ENCODE measurements around the gene ITPR3. TPM values are rescaled to one million over a fixed set of nuclear protein-coding genes. Genes with fewer than 3 reads are reported as not detected.

The ITPR3 gene
- total and polyA plus RNA-seq, 2 of the 13 experiments (the other 11 are each of a cell fraction or from before 2014, with no cell fraction given) = 3.8 to 21.4 TPM

DNA sequence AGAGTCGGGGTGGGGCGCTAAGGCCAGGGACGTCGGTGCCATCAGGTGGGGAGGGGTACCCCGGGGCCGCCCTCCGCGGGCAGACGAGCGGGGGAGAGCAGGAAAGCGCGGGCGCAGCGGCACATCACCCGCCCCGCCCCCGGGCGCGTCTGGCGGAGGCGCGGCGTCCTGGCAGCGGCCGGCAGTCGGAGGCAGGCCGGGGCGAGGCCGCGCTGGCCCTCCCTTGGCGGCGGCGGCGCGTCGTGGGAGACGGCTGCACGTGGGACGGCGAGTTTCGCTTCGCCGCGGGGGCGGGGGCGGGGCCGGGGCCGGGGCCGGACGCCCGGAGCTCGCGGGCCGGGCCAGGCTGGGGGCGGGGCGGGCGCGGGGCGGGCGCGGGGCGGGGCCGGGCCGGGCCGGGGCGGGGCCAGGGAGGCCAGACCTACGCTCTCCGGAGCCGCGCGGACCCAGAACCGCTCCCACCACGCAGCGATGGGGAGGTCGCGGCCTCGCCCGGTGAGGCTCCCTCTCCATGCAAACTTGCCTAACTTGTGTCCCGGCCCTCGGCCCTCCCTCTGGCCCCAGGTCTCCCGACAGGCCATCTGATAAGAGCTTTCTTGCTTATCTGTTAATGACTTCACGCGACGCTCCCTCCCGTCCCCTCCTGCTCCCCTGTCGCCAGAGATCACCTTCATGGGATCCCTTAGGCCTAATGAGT is 12.5 kb downstream of the ITPR3 start (continued):
- TF ChIP-seq HMGXB4 (CRISPR knock-in tag; IDR thresholded peaks at IDR 0.05; ENCODE audit: borderline replicate concordance in 1 of 2, low read depth in 1 of 2) = no peak
- no peak for TF ChIP-seq ZNF230 (CRISPR knock-in tag; IDR thresholded peaks at IDR 0.05)
- no peak for TF ChIP-seq ZNF503 (CRISPR knock-in tag; IDR thresholded peaks at IDR 0.05)
- TF ChIP-seq HNRNPUL1 (IDR thresholded peaks at IDR 0.05; ENCODE audit: low read depth, low read length) = no peak
- TF ChIP-seq TCF12 (IDR thresholded peaks at IDR 0.05) = no peak
- TF ChIP-seq TCF12 (CRISPR knock-in tag; IDR thresholded peaks at IDR 0.05) = no peak
- TF ChIP-seq SALL1 (CRISPR knock-in tag; IDR thresholded peaks at IDR 0.05) = 0 out of 2 replicates have a peak, but pooled peaks have one; percentile 11
- TF ChIP-seq TAF15 (IDR thresholded peaks at IDR 0.05; ENCODE audit: low read depth, low read length, poor library complexity, severe bottlenecking) = no peak
- no peak for TF ChIP-seq KLF16 (CRISPR knock-in tag; IDR thresholded peaks at IDR 0.05)
- TF ChIP-seq HNRNPL (IDR thresholded peaks at IDR 0.05; ENCODE audit: low read depth, low read length) = no peak
- TF ChIP-seq ZFY (CRISPR knock-in tag; IDR thresholded peaks at IDR 0.05) = no peak; the same call in 1 of the 2 replicates
- no peak for TF ChIP-seq REPIN1 (CRISPR knock-in tag; IDR thresholded peaks at IDR 0.05; ENCODE audit: borderline replicate concordance, low read depth)
- TF ChIP-seq SP1 (IDR thresholded peaks at IDR 0.05) = no peak
- peak; percentile 42; the same call in 1 of the 2 replicates for TF ChIP-seq SP1 (CRISPR knock-in tag; IDR thresholded peaks at IDR 0.05)
- TF ChIP-seq RBM22 (optimal IDR thresholded peaks at IDR 0.05; ENCODE audit: low read length) = no peak
- TF ChIP-seq ZNF614 (CRISPR knock-in tag; IDR thresholded peaks at IDR 0.05; ENCODE audit: borderline replicate concordance) = no peak
- no peak for TF ChIP-seq MXD4 (CRISPR knock-in tag; IDR thresholded peaks at IDR 0.05)
- TF ChIP-seq RAD51 (IDR thresholded peaks at IDR 0.05; ENCODE audit: borderline replicate concordance) = no peak
- TF ChIP-seq SPEN (CRISPR knock-in tag; IDR thresholded peaks at IDR 0.05; ENCODE audit: low read depth) = 0 out of 2 replicates have a peak, but pooled peaks have one; percentile 27
- TF ChIP-seq UBTF (CRISPR knock-in tag; IDR thresholded peaks at IDR 0.05) = 0 out of 2 replicates have a peak, but pooled peaks have one; percentile 17
- no peak for TF ChIP-seq GMEB1 (CRISPR knock-in tag; IDR thresholded peaks at IDR 0.05; ENCODE audit: borderline replicate concordance)
- TF ChIP-seq MATR3 (CRISPR knock-in tag; IDR thresholded peaks at IDR 0.05) = no peak
- no peak for TF ChIP-seq REL (CRISPR knock-in tag; conservative IDR thresholded peaks at IDR 0.05)

Measured in HepG2 (cell line).